ENCODE data around the gene SMYD4. TPM values are rescaled to one million over a fixed set of nuclear protein-coding genes. Genes with fewer than 3 reads are reported as not detected.

SMYD4 gene
- total RNA-seq, 1 donor from 2014 or later, result 24.0 TPM

- no peaks in the 10 kb centered on the region for H3K36me3 ChIP-seq
- TF ChIP-seq EZH2 (IDR thresholded peaks at IDR 0.05), result no peak
- TF ChIP-seq EZH2phosphoT487 (IDR thresholded peaks at IDR 0.05), result no peak
- TF ChIP-seq, protein P1, sequence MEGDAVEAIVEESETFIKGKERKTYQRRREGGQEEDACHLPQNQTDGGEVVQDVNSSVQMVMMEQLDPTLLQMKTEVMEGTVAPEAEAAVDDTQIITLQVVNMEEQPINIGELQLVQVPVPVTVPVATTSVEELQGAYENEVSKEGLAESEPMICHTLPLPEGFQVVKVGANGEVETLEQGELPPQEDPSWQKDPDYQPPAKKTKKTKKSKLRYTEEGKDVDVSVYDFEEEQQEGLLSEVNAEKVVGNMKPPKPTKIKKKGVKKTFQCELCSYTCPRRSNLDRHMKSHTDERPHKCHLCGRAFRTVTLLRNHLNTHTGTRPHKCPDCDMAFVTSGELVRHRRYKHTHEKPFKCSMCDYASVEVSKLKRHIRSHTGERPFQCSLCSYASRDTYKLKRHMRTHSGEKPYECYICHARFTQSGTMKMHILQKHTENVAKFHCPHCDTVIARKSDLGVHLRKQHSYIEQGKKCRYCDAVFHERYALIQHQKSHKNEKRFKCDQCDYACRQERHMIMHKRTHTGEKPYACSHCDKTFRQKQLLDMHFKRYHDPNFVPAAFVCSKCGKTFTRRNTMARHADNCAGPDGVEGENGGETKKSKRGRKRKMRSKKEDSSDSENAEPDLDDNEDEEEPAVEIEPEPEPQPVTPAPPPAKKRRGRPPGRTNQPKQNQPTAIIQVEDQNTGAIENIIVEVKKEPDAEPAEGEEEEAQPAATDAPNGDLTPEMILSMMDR (IDR thresholded peaks at IDR 0.05), result no peak
- no peaks in the 10 kb centered on the region for H3K79me2 ChIP-seq (ENCODE audit: low read depth)
- no peak overlapping the region for H3K4me3 ChIP-seq
- no peak overlapping the region for H3K4me3 Mint-ChIP-seq
- peak overlapping the region; percentile 39 for H3K27ac Mint-ChIP-seq
- no peaks in the 10 kb centered on the region for H3K27me3 Mint-ChIP-seq (ENCODE audit: insufficient read depth, low read depth)
- H3F3A ChIP-seq (ENCODE audit: low read depth), result peaks cover 19% of the 10 kb centered on the region
- no peaks in the 10 kb centered on the region for H3K9me3 Mint-ChIP-seq
- peaks cover 7% of the 10 kb centered on the region for H3K36me3 Mint-ChIP-seq
- H3K4me1 Mint-ChIP-seq, result peaks cover 3% of the 10 kb centered on the region
- H2AFZ ChIP-seq (replicated peaks), result no peak overlapping the region
- H3K9ac ChIP-seq, result no peak overlapping the region
- no peaks in the 10 kb centered on the region for H3K4me1 ChIP-seq
- H3K27me3 ChIP-seq, result no peaks in the 10 kb centered on the region
- no peak for DNase-seq (ENCODE audit: low spot score)
- no peak overlapping the region for H3K27ac ChIP-seq
- H3K4me2 ChIP-seq, result no peak overlapping the region
- H3K9me3 ChIP-seq (ENCODE audit: low read depth), result no peaks in the 10 kb centered on the region
- peaks cover 6% of the 10 kb centered on the region for H4K20me1 ChIP-seq (ENCODE audit: low read depth)
Measured at GRCh38 chr17:1867307-1867706, 37.6 kb upstream of the SMYD4 start.

DNA sequence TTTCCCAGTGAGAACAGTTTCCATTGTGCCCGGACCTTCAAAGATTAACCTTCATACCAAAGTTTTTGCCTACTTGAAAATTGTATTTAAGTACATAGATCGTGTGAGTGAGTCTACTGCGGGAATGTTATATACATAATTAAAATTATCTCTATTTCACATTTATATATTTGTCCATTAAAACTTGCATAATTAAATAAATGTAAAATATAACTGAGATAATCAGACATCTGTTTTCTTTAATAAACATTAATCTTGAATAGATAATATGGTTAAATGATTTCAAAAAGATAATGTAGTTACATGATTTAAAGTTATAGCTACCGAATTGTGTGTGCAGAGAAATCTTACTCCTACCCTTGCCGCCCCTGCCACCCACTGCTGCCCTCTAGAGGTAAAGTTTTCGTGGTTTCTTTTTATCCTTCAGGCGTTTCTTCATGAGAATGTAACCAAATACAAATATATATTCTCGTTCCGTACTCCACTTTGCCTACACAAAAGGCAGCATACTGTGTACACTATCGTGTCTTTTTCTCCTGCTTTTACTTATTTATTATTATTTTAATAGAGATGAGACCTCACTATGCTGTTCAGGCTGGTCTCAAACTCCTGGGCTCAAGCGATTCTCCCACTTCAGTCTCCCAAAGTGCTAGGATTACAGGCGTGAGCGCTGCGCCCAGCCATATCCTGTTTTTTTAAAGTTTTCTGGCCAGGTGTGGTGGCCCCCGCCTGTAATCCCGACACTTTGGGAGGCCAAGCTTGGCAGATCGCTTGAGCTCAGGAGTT, 35.7 kb upstream of the SMYD4 start:
- H3K36me3 ChIP-seq, result no peaks in the 10 kb centered on the region
- no peaks in the 10 kb centered on the region for H3K79me2 ChIP-seq (ENCODE audit: low read depth)
- DNase-seq (ENCODE audit: low spot score), result no peak
- H3K9ac ChIP-seq, result no peak overlapping the region
- no peaks in the 10 kb centered on the region for H3K9me3 Mint-ChIP-seq
- no peaks in the 10 kb centered on the region for H3K9me3 ChIP-seq (ENCODE audit: low read depth)
- peaks cover 3% of the 10 kb centered on the region for H3K4me1 Mint-ChIP-seq
- H3K4me3 ChIP-seq, result no peak overlapping the region
- no peaks in the 10 kb centered on the region for H3K27me3 ChIP-seq
- H3K4me3 Mint-ChIP-seq, result no peak overlapping the region
- H2AFZ ChIP-seq (replicated peaks), result no peak overlapping the region
- H4K20me1 ChIP-seq (ENCODE audit: low read depth), result peaks cover 6% of the 10 kb centered on the region
- no peak overlapping the region for H3K27ac ChIP-seq
- H3F3A ChIP-seq (ENCODE audit: low read depth), result peaks cover 16% of the 10 kb centered on the region
- H3K27me3 Mint-ChIP-seq (ENCODE audit: insufficient read depth, low read depth), result no peaks in the 10 kb centered on the region
- peaks cover 11% of the 10 kb centered on the region for H3K36me3 Mint-ChIP-seq
- TF ChIP-seq EZH2phosphoT487 (IDR thresholded peaks at IDR 0.05) (no peak), EZH2 (IDR thresholded peaks at IDR 0.05) (no peak)
- TF ChIP-seq, protein P1 (IDR thresholded peaks at IDR 0.05), result peak; percentile 56
- H3K4me2 ChIP-seq, result no peak overlapping the region
- H3K27ac Mint-ChIP-seq, result no peak overlapping the region
- H3K4me1 ChIP-seq, result no peaks in the 10 kb centered on the region

- no peaks in the 10 kb centered on the region for H3K9me3 ChIP-seq (ENCODE audit: low read depth)
- no peak for DNase-seq (ENCODE audit: low spot score)
- H3K27me3 ChIP-seq, result no peaks in the 10 kb centered on the region
- H4K20me1 ChIP-seq (ENCODE audit: low read depth), result no peaks in the 10 kb centered on the region
- Mint-ChIP-seq H3K36me3 (peaks cover 11% of the 10 kb centered on the region), H3K27me3 (ENCODE audit: insufficient read depth, low read depth) (no peaks in the 10 kb centered on the region), H3K9me3 (no peaks in the 10 kb centered on the region), H3K4me1 (no peaks in the 10 kb centered on the region), H3K4me3 (no peak overlapping the region), H3K27ac (no peak overlapping the region)
- H3K36me3 ChIP-seq, result peaks cover 3% of the 10 kb centered on the region
- H3F3A ChIP-seq (ENCODE audit: low read depth), result peaks cover 20% of the 10 kb centered on the region
- no peak overlapping the region for H3K4me2 ChIP-seq
- H2AFZ ChIP-seq (replicated peaks), result no peak overlapping the region
- no peaks in the 10 kb centered on the region for H3K79me2 ChIP-seq (ENCODE audit: low read depth)
- no peak overlapping the region for H3K4me3 ChIP-seq
- H3K27ac ChIP-seq, result no peak overlapping the region
- no peaks in the 10 kb centered on the region for H3K4me1 ChIP-seq
- TF ChIP-seq EZH2phosphoT487 (IDR thresholded peaks at IDR 0.05) (no peak), EZH2 (IDR thresholded peaks at IDR 0.05) (no peak)
- TF ChIP-seq, protein P1 (IDR thresholded peaks at IDR 0.05), result no peak
- H3K9ac ChIP-seq, result no peak overlapping the region
Measured at GRCh38 chr17:1861391-1862010, 31.8 kb upstream of the SMYD4 start.

Measured in neural progenitor cell (in vitro differentiated cells).